ENCODE measurements around the gene IGF1R. TPM values are rescaled to one million over a fixed set of nuclear protein-coding genes. Genes with fewer than 3 reads are reported as not detected.
A peak's percentile ranks its signal among the peaks of the same experiment; 100 is the strongest.

Gene IGF1R
- total and polyA plus RNA-seq, 2 of the 8 experiments (the other 6 are each of a cell fraction or from before 2014, with no cell fraction given) = 32.9 to 109 TPM

- H4K8ac ChIP-seq (ENCODE audit: extremely low read depth, insufficient read depth, low read length) = no peak overlapping the region; the same call in 1 of the 2 replicates
- ChIA-PET POLR2A (ENCODE audit: partially characterized antibody) (interaction anchor here (0.7 kb wide), 1 partner anchor 10 kb away, joined by 3 read pairs; the partner anchor contains the start of gene PGPEP1L), CTCF (ENCODE audit: partially characterized antibody) (interaction anchor here (0.9 to 3.3 kb wide), 7 partner anchors 9 to 257 kb away, joined by 3 to 11 read pairs (median 4); no protein-coding TSS in a partner anchor)
- no peaks in the 10 kb centered on the region; a peak in 1 of 7 replicates for H3K4me1 ChIP-seq (replicated peaks in 1 of 4; ENCODE audit: control insufficient read depth in 3 of 4, insufficient read depth in 4 of 4, low read length in 3 of 4)
- no peak overlapping the region for H3K56ac ChIP-seq (replicated peaks; ENCODE audit: insufficient read length, low read depth, low read length)
- H3K4ac ChIP-seq (replicated peaks; ENCODE audit: insufficient read length, low read depth, low read length) = no peak overlapping the region
- no peaks in the 10 kb centered on the region for H4K20me1 ChIP-seq (replicated peaks in 1 of 2; ENCODE audit: control insufficient read depth in 1 of 2, insufficient read depth in 2 of 2, low read length in 2 of 2)
- H3K18ac ChIP-seq (ENCODE audit: extremely low read depth, low read length) = no peak overlapping the region
- H3K9ac ChIP-seq (replicated peaks in 1 of 4; ENCODE audit: extremely low read depth in 1 of 4, low read depth in 3 of 4, low read length in 3 of 4) = no peak overlapping the region
- 0 out of 2 replicates have a peak overlapping the region, but pooled peaks have one; percentile 49 for H2AFZ ChIP-seq (ENCODE audit: low read length)
- no peak for DNase-seq (ENCODE audit: low read depth in 1 of 2, low spot score in 2 of 2)
- H3K27ac ChIP-seq (ENCODE audit: low read depth, low read length) = no peak overlapping the region
- no peak overlapping the region for H3K4me2 ChIP-seq (ENCODE audit: insufficient read depth in 1 of 2, low read depth in 2 of 2, low read length in 2 of 2)
- no peak overlapping the region for H2BK5ac ChIP-seq (ENCODE audit: low read depth, low read length)
- no peak for FAIRE-seq
- no peak overlapping the region for H4K91ac ChIP-seq (replicated peaks; ENCODE audit: insufficient read length, low read length)
- H2BK120ac ChIP-seq (replicated peaks; ENCODE audit: low read depth, low read length) = no peak overlapping the region
- no peak overlapping the region for H2BK15ac ChIP-seq (ENCODE audit: low read length)
- H2BK20ac ChIP-seq (ENCODE audit: low read length) = no peak overlapping the region
- no peaks in the 10 kb centered on the region for H3K27me3 ChIP-seq (replicated peaks in 1 of 4; ENCODE audit: control insufficient read depth in 3 of 4, extremely low read depth in 1 of 4, insufficient read depth in 3 of 4, low read length in 3 of 4)
- H3K79me1 ChIP-seq (ENCODE audit: low read depth, low read length) = no peaks in the 10 kb centered on the region
- TF ChIP-seq RBBP5 (IDR thresholded peaks at IDR 0.05; ENCODE audit: borderline replicate concordance, low read depth, low read length) (no peak), HDAC6 (IDR thresholded peaks at IDR 0.05; ENCODE audit: low read depth, low read length) (no peak), CHD1 (IDR thresholded peaks at IDR 0.05; ENCODE audit: low read depth, low read length) (no peak), MAX (IDR thresholded peaks at IDR 0.05) (no peak), SP1 (IDR thresholded peaks at IDR 0.05; ENCODE audit: low read depth, low read length) (no peak), CREB1 (IDR thresholded peaks at IDR 0.05) (no peak), NRF1 (IDR thresholded peaks at IDR 0.05; ENCODE audit: low read depth, low read length) (no peak), SIRT6 (IDR thresholded peaks at IDR 0.05; ENCODE audit: low read length) (no peak), USF2 (IDR thresholded peaks at IDR 0.05; ENCODE audit: low read length) (no peak), JUND (IDR thresholded peaks at IDR 0.05; ENCODE audit: low read length) (no peak), TEAD4 (IDR thresholded peaks at IDR 0.05; ENCODE audit: low read depth, low read length) (no peak), RFX5 (IDR thresholded peaks at IDR 0.05; ENCODE audit: borderline replicate concordance, low read depth, low read length) (no peak), SIX5 (IDR thresholded peaks at IDR 0.05; ENCODE audit: low read depth, low read length) (no peak)
- no peaks in the 10 kb centered on the region for H3K36me3 ChIP-seq (ENCODE audit: control insufficient read depth in 2 of 4, insufficient read depth in 4 of 4, low read length in 3 of 4)
- H3K14ac ChIP-seq (ENCODE audit: insufficient read length) = no peak overlapping the region
- no peak overlapping the region for H4K5ac ChIP-seq (ENCODE audit: insufficient read length, low read depth, low read length)
- H3K23me2 ChIP-seq (ENCODE audit: low read depth, low read length) = no peaks in the 10 kb centered on the region; the same call in 1 of the 2 replicates
- H3K23ac ChIP-seq (ENCODE audit: insufficient read length) = no peak overlapping the region
- H2AK5ac ChIP-seq (ENCODE audit: low read depth, low read length) = no peak overlapping the region
- H2BK12ac ChIP-seq (ENCODE audit: low read depth, low read length) = no peak overlapping the region
- no peaks in the 10 kb centered on the region for H3K79me2 ChIP-seq (ENCODE audit: control insufficient read depth in 1 of 2, insufficient read depth in 2 of 2, low read length in 2 of 2)
- H3K4me3 ChIP-seq (ENCODE audit: extremely low read depth in 1 of 4, insufficient read depth in 2 of 4, low read depth in 3 of 4, low read length in 4 of 4) = no peak overlapping the region
- H3K9me3 ChIP-seq (ENCODE audit: insufficient read depth in 2 of 2, low read depth in 1 of 2, low read length in 1 of 2) = peaks cover 0 to 5% of the 10 kb centered on the region in 2 experiments; a peak in 1 of 4 replicates
- 84% methylated on average over 9 of the region's 9 CpGs; no CpG with 5 or more reads in 1 of the 2 experiments for WGBS, 2 experiments (ENCODE audit: extremely low coverage in 1 of 2, insufficient coverage in 1 of 2, insufficient read length in 1 of 2, insufficient replicate concordance in 2 of 2, low coverage in 1 of 2, low lambda C conversion rate in 2 of 2, missing lambda C conversion rate in 1 of 2)
Observed at GRCh38 chr15:98997755-98998154, 349.4 kb downstream of the IGF1R start.
